GM21786 (cell line): ENCODE results near the gene LDLRAD3.

ENCODE experiments used
- ATAC-seq: cut with Tn5 transposase; IDR thresholded peaks from one replicate; pipeline ENCODE4 v1.9.1; 2021; ENCODE audit not compliant: unreplicated experiment

LDLRAD3 gene

GRCh38 chr11:36193290-36193619 is 249.4 kb downstream of the LDLRAD3 start:
- ATAC-seq: no peak

DNA sequence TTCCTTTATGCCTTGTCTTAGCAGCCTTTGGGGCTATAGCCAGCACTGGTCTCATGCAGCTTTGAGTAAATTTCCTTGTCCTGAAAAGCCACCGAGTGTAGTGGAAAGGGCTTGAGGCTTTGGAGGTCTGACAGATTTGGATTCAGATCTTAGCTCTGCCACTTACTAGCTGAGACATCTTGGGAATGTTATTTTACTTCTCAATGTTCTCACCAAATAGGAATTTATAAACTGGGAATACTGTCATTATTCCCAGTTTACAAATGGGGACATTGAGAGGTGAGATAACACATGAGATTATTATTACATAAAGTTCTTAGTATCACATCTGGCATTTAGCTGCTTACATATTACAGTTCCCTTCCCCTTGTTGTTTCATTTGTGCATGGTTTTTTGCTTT is 249.9 kb downstream of the LDLRAD3 start:
- no peak for ATAC-seq

DNA sequence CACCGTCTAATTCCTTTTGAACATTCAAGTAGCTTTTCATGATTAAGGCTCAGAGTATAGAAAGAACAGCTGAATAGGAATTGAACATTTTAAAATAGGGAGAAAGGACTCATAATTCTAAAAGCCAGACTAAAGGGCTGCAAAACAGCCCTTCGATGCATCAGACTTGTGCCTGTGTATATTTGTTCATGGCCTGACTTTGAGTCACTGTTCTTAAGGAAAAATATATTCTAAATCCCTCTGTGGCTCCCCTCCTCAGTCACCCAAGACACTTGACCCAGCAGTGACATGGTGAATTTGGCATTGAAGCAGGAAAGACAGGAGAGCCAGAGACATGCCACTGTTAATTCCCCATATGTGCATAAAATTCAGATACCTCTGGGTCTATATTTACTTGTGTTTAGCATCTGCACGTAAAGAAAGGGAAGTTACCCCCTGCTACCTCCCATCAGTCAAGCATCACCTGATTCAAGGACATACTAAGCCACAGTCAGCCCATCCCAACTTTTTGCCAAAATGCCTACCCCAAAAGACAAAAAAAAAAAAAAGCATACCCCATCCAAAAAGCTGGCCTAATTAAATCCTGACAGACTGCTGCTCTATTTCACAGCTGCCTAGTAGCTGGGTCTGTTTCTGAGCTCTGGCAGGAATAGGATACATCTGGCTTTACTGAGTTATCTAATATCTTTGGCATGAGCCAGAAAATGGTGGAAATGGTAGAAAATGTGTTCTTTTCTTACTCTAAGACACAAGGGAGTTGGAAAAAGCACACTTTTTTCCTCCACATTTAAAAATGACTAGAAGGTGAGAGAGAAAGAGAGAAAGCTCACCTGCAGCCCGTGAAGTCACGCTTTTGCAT is 251.9 kb downstream of the LDLRAD3 start:
- ATAC-seq: no peak

DNA sequence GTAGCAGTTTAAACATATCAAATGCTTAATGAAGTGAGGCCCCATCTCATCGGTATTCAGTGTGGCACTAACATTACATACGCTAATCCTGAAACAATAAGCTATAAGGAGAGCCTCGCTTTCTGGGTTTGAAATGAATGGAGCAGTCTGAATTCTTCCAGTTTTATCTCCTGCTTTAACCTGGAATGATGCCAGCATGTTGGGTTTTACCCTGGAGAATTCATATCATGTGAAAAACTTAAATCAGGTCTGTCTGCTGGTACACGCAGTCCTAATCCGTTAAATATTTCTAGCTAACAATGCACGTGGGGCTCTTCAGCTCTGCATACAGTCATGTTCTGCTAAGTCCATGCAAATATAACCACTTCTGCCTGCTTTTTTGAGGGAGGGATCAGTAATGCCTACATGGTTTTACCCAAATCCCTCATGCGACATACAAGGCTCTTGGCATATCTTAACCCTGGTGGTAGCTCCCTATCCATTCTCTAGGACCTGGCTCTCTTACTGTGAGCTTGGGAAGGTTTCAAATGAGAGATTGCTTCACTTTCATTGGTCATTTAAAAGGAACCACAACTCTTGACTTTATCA is 252.6 kb downstream of the LDLRAD3 start:
- no peak for ATAC-seq

DNA sequence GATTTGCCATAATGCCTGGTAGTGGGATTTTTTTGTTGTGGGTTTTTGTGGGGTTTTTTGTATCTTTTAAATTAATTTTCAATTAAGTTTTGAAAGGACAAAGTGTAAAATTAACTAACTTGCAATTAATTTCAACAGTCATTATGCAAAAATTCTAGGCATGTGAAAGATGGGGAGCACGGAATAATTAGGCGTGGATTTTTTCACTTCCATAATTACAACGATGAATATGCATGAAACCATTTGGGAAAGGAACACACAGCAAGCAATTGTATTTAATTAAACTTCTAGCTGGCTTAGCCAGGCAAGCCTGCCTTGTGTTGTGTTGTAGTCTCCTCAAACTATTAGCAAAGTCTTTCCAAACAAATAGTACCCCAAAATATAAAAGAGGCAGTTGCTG is 257.5 kb downstream of the LDLRAD3 start:
- ATAC-seq: no peak

DNA sequence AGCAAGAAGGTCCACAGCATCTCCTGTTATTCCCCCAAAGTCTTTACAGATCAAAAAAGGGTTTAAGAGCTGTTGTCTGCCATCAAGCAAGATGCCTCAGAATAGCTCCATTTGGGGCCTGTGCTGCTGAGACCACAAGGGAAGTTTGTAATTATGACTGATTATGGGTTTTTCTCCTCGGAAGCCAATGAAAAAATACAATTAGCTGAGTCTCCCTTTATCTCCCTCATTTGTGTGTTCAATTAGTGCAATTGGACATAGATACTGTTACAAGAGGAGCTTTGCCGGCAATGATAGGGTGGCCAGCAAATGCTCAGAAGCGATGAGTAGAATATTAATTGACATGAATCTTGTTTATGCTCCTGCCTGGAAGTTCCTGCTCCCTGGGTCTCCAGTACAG is 261.7 kb downstream of the LDLRAD3 start:
- ATAC-seq: no peak

DNA sequence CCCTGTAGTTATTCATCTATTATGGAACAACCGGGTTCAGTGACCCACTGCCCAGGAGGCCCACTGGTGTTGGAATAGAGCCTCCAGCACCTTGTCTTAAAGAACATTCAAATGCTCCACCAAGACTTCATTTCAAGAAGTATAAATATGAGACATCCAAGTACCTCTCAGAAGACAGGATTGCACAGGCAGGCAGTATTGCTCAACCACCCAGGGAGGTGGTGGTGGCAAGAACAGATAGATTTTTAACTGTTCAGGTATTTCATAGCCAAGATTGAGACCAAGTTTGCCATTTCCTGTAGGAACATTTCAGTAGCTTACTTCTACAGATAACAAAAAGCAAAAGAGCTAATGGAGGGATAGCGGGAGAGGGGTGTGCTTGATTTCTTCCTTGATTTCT is 266.7 kb downstream of the LDLRAD3 start:
- no peak for ATAC-seq

DNA sequence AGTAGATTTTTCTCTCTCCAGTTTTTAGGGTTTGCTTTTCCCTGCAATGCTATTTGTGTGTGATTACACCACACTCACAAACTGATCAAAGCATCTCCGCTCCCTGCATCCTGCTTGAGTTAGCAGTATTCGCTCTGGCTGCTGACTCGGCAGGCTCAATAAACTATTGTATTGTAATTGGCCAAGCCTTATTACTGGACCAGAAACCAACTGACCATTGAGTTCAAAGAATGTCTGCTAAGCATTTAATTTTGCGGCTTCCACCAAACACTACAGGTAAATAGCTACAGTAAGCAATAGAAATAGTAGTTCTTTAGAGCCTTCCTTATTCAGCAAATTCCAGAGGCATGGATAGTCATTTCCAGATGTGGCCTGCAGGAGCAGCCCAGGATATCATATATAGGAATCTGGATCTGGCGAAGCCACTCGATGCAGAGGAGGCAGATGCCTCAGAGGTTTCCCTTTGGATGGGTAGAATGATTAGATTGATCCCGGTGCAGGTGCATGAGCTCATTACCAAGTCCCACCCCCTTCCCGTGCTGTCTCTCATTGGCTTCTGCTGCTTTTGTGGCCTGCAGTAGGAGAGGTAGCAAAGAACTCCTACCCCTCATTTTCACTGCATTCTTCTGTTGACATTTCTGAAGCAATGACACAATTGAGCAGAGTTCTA is 268.0 kb downstream of the LDLRAD3 start:
- no peak for ATAC-seq

DNA sequence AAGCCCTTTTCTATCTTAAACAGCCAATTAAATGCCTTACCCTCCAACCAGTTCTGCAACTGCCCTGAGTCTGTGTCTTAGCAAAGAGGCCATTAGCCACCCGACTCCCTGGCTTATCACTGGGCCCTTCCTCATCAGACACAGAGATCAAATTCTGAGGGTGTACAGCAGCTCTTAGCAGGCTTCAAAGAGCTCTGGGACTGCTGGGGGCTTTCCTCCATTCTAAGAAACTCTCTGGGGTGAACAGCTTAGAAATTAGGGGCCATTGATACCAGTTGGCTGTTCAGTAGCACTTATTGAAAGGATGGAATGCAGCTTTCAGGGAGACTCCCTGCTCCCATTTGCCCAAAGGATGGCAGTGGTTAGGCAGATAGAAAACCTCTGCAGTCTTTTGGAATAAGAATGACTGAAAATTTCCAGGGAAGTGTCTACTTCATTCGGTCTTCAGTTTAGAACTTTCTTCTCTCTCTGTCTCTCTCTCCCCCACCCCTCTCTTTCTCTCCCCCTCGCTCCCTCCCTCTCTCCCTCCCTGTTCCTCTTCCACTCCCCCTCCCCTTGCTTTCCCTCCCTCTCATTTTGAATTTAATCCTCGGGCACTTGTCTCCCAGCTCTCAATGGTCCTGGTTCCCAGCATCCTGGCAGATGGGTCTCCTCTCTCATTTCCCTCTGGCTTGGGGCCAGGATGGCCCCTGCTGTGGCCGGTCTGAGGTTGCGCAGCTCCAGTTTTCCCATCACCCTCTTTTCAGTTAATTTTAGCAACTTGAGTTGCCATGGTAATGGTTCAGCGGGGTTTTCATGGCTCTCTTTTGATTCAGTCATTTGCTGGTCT is 268.9 kb downstream of the LDLRAD3 start:
- ATAC-seq: no peak

- no peak for ATAC-seq
Measured at GRCh38 chr11:36213393-36213840, 269.6 kb downstream of the LDLRAD3 start.

DNA sequence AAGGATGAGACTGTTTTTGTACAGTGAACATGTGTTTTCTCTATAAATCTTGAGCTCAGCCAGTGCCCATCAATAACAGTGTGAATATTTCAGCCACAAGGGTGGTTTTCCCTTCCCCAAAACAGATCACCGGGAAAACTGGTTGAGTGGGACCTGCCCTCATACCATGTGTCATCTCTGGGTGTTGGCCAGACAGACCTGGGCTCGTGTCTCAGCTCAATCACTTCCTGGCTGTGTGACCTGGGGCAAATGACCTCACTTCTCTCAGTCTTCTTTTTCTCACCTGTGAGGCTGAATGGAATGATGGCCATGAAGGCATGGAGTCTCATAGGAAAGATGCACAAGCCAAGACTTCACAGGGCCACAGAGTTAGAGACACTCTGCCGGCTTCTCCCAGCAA is 270.6 kb downstream of the LDLRAD3 start:
- ATAC-seq: no peak

- no peak for ATAC-seq
Measured at GRCh38 chr11:36214976-36215692, 271.3 kb downstream of the LDLRAD3 start.

GRCh38 chr11:36215693-36216060 is 271.8 kb downstream of the LDLRAD3 start:
- ATAC-seq: no peak

- no peak for ATAC-seq
Measured at GRCh38 chr11:36216061-36216615, 272.3 kb downstream of the LDLRAD3 start.

DNA sequence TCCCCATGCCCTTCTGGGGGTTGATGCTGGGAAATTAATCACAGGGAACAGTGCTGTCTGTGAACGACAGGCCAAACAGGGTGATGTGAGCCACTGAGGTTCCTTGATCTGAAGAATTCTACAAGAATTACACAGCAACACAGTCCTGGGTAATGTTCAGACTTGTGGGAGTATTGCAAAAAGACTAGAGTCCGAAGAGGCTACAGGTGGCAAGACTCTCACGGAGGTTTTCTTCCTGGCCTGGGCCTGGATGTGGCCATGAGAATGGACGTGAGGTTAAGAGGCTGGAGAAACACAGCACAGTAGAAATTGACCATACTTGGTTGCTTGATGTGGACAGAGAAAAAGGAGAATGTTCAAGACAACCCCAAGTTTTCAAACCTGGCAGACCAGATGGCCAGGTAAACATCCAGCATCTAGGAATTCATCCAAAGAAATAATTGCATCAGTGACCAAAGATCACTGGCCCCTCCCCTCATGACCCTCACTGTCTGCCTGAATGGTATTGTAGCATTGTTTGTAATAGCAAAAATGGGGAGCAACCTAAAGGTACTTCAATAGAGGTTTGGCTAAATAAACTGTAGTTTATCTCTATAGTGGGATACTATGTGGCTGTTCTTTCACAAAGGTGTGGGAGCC is 274.5 kb downstream of the LDLRAD3 start:
- ATAC-seq: no peak

- ATAC-seq: no peak
Measured at GRCh38 chr11:36219996-36220395, 276.1 kb downstream of the LDLRAD3 start.

- ATAC-seq: no peak
Measured at GRCh38 chr11:36222831-36223635, 279.2 kb downstream of the LDLRAD3 start.

- no peak for ATAC-seq
Measured at GRCh38 chr11:36224209-36224882, 280.5 kb downstream of the LDLRAD3 start.

DNA sequence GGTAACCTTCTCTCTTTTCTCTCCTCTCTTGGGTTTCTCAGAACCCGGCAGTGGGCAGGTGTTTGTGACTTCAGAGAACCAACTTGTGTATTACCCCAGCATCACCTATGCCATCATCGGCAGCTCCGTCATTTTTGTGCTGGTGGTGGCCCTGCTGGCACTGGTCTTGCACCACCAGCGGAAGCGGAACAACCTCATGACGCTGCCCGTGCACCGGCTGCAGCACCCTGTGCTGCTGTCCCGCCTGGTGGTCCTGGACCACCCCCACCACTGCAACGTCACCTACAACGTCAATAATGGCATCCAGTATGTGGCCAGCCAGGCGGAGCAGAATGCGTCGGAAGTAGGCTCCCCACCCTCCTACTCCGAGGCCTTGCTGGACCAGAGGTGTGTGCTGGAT is 283.2 kb downstream of the LDLRAD3 start:
- ATAC-seq: no peak
